ENCODE results near the gene ST3GAL3. TPM values are rescaled to one million over a fixed set of nuclear protein-coding genes. Genes with fewer than 3 reads are reported as not detected.
A peak's percentile ranks its signal among the peaks of the same experiment; 100 is the strongest.

Gene ST3GAL3
- total RNA-seq, 2 donors from 2014 or later, result 21.8 to 23.7 TPM

- Mint-ChIP-seq H3K27me3 (no peaks in the 10 kb centered on the region), H3K4me3 (no peak overlapping the region), H3K36me3 (ENCODE audit: low read depth) (peaks cover 97% of the 10 kb centered on the region), H3K27ac (peak overlapping the region; percentile 58), H3K9me3 (no peaks in the 10 kb centered on the region), H3K4me1 (no peaks in the 10 kb centered on the region)
- ATAC-seq (replicated peaks), result no peak
These were observed 19.8 kb upstream of the ST3GAL3 start for GRCh38 chr1:43687301-43688108.

GRCh38 chr1:43688109-43688387, 19.3 kb upstream of the ST3GAL3 start:
- peaks cover 100% of the 10 kb centered on the region for H3K36me3 Mint-ChIP-seq (ENCODE audit: low read depth)
- no peak overlapping the region for H3K4me3 Mint-ChIP-seq
- ATAC-seq (replicated peaks), result no peak
- H3K27ac Mint-ChIP-seq, result peak overlapping the region; percentile 58
- H3K9me3 Mint-ChIP-seq, result no peaks in the 10 kb centered on the region
- H3K27me3 Mint-ChIP-seq, result no peaks in the 10 kb centered on the region
- no peaks in the 10 kb centered on the region for H3K4me1 Mint-ChIP-seq

- Mint-ChIP-seq H3K4me1 (no peaks in the 10 kb centered on the region), H3K36me3 (ENCODE audit: low read depth) (peaks cover 100% of the 10 kb centered on the region), H3K27ac (peak overlapping the region; percentile 58), H3K4me3 (no peak overlapping the region), H3K9me3 (no peaks in the 10 kb centered on the region), H3K27me3 (no peaks in the 10 kb centered on the region)
- ATAC-seq (replicated peaks), result no peak
These were observed 18.7 kb upstream of the ST3GAL3 start for GRCh38 chr1:43688594-43689000.

- no peaks in the 10 kb centered on the region for H3K9me3 Mint-ChIP-seq
- ATAC-seq (replicated peaks), result no peak
- no peaks in the 10 kb centered on the region for H3K27me3 Mint-ChIP-seq
- H3K27ac Mint-ChIP-seq, result no peak overlapping the region
- no peaks in the 10 kb centered on the region for H3K4me1 Mint-ChIP-seq
- peaks cover 95% of the 10 kb centered on the region for H3K36me3 Mint-ChIP-seq (ENCODE audit: low read depth)
- H3K4me3 Mint-ChIP-seq, result no peak overlapping the region
These were observed 18.0 kb upstream of the ST3GAL3 start for GRCh38 chr1:43689289-43689688.

GRCh38 chr1:43691871-43692815, 15.2 kb upstream of the ST3GAL3 start:
- ATAC-seq (replicated peaks), result no peak
- Mint-ChIP-seq H3K27me3 (no peaks in the 10 kb centered on the region), H3K4me1 (no peaks in the 10 kb centered on the region), H3K4me3 (no peak overlapping the region), H3K27ac (no peak overlapping the region), H3K9me3 (no peaks in the 10 kb centered on the region), H3K36me3 (ENCODE audit: low read depth) (peaks cover 66% of the 10 kb centered on the region)

- ATAC-seq (replicated peaks), result no peak
- H3K27me3 Mint-ChIP-seq, result no peaks in the 10 kb centered on the region
- H3K27ac Mint-ChIP-seq, result no peak overlapping the region
- peaks cover 54% of the 10 kb centered on the region for H3K36me3 Mint-ChIP-seq (ENCODE audit: low read depth)
- H3K9me3 Mint-ChIP-seq, result no peaks in the 10 kb centered on the region
- no peaks in the 10 kb centered on the region for H3K4me1 Mint-ChIP-seq
- no peak overlapping the region for H3K4me3 Mint-ChIP-seq
These were observed 14.0 kb upstream of the ST3GAL3 start for GRCh38 chr1:43693371-43693770.

- Mint-ChIP-seq H3K36me3 (ENCODE audit: low read depth) (no peaks in the 10 kb centered on the region), H3K4me1 (no peaks in the 10 kb centered on the region), H3K4me3 (no peak overlapping the region), H3K27ac (no peak overlapping the region), H3K9me3 (no peaks in the 10 kb centered on the region), H3K27me3 (no peaks in the 10 kb centered on the region)
- ATAC-seq (replicated peaks), result no peak
These were observed 8.1 kb upstream of the ST3GAL3 start for GRCh38 chr1:43699281-43699680.

- H3K4me1 Mint-ChIP-seq, result peaks cover 18% of the 10 kb centered on the region
- no peak for ATAC-seq (replicated peaks)
- no peaks in the 10 kb centered on the region for H3K27me3 Mint-ChIP-seq
- H3K9me3 Mint-ChIP-seq, result no peaks in the 10 kb centered on the region
- H3K4me3 Mint-ChIP-seq, result no peak overlapping the region
- no peak overlapping the region for H3K27ac Mint-ChIP-seq
- H3K36me3 Mint-ChIP-seq (ENCODE audit: low read depth), result peaks cover 8% of the 10 kb centered on the region
These were observed 3.5 kb upstream of the ST3GAL3 start for GRCh38 chr1:43703836-43704235.

- Mint-ChIP-seq H3K9me3 (no peaks in the 10 kb centered on the region), H3K4me1 (peaks cover 21% of the 10 kb centered on the region), H3K36me3 (ENCODE audit: low read depth) (peaks cover 14% of the 10 kb centered on the region), H3K27ac (no peak overlapping the region), H3K4me3 (no peak overlapping the region), H3K27me3 (no peaks in the 10 kb centered on the region)
- ATAC-seq (replicated peaks), result no peak
These were observed 2.5 kb upstream of the ST3GAL3 start for GRCh38 chr1:43704838-43705237.

- Mint-ChIP-seq H3K27me3 (no peaks in the 10 kb centered on the region), H3K27ac (peak overlapping the region; percentile 71), H3K4me3 (peak overlapping the region; percentile 89), H3K4me1 (peaks cover 22% of the 10 kb centered on the region), H3K36me3 (ENCODE audit: low read depth) (peaks cover 19% of the 10 kb centered on the region), H3K9me3 (no peaks in the 10 kb centered on the region)
- ATAC-seq (replicated peaks), result no peak
These were observed 2.0 kb upstream of the ST3GAL3 start for GRCh38 chr1:43705334-43705733.

- no peak for ATAC-seq (replicated peaks)
- Mint-ChIP-seq H3K4me1 (peaks cover 27% of the 10 kb centered on the region), H3K36me3 (ENCODE audit: low read depth) (peaks cover 24% of the 10 kb centered on the region), H3K27ac (peak overlapping the region; percentile 71), H3K27me3 (no peaks in the 10 kb centered on the region), H3K4me3 (peak overlapping the region; percentile 89), H3K9me3 (no peaks in the 10 kb centered on the region)
These were observed 1.2 kb upstream of the ST3GAL3 start for GRCh38 chr1:43705982-43706597.

GRCh38 chr1:43706598-43707189, 642 bp upstream of the ST3GAL3 start:
- Mint-ChIP-seq H3K27ac (peak overlapping the region; percentile 71), H3K27me3 (no peaks in the 10 kb centered on the region), H3K4me1 (peaks cover 27% of the 10 kb centered on the region), H3K9me3 (no peaks in the 10 kb centered on the region), H3K36me3 (ENCODE audit: low read depth) (peaks cover 24% of the 10 kb centered on the region), H3K4me3 (peak overlapping the region; percentile 89)
- no peak for ATAC-seq (replicated peaks)

- peaks cover 27% of the 10 kb centered on the region for H3K4me1 Mint-ChIP-seq
These were observed 670 bp downstream of the ST3GAL3 start for GRCh38 chr1:43708002-43708410.

GRCh38 chr1:43711049-43711448, 3.7 kb downstream of the ST3GAL3 start:
- no peak for ATAC-seq (replicated peaks)
- peaks cover 20% of the 10 kb centered on the region for H3K36me3 Mint-ChIP-seq (ENCODE audit: low read depth)
- peaks cover 13% of the 10 kb centered on the region for H3K4me1 Mint-ChIP-seq
- no peaks in the 10 kb centered on the region for H3K9me3 Mint-ChIP-seq
- H3K27me3 Mint-ChIP-seq, result no peaks in the 10 kb centered on the region
- H3K4me3 Mint-ChIP-seq, result no peak overlapping the region
- H3K27ac Mint-ChIP-seq, result no peak overlapping the region

More at GRCh38 chr1:43708002-43708410, 670 bp downstream of the ST3GAL3 start:
- Mint-ChIP-seq H3K27ac (peak overlapping the region; percentile 75), H3K9me3 (no peaks in the 10 kb centered on the region), H3K27me3 (no peaks in the 10 kb centered on the region), H3K4me3 (peak overlapping the region; percentile 89), H3K36me3 (ENCODE audit: low read depth) (peaks cover 24% of the 10 kb centered on the region)
- no peak for ATAC-seq (replicated peaks)
